Measurements from ENCODE around the gene HACD3.
"Not testable (repeated sequence)": the region's sequence is repeated elsewhere in the genome, so short reads cannot be mapped to it uniquely, and the experiment has no call there.

Gene HACD3

DNA sequence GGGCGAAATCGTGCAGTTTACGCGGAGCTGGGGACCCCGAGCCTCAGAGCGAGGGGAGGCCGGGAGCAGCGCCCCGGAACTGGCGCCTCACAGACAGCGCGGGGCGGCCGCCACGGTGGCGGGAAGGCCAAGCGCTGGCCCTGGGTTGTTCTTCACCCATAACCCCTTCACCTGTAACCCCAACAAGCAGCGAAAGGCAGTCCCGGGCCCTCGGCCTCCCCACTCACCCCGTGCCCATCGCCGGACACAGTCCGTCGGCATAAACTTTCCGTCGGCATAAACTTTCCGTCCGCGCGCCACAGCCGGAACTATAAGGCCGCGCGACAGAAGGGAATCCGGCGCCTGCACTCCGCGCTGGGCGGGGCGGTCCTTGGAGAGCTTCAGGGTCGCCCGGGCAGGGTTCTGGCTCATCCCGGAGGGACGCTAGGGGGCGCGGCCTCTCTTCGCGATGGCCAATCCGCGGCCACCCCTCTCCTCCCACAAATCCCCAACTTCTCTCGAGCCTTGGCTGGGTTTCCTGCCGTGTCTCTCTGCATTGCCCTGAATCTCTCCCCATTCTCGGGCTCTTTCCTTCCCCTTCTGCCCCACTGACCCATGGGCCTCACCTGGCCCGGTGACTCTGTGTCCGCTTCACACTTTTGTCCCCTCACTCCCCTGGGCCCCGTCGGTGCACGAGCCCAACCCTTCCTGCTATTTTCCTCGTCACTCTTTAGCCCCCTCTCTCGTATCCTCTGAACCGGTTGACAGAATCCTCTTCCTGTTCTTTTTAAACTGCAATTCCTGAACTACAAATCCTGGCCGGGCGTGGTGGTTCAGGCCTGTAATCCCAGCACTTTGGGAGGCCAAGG lies 80.8 kb downstream of the HACD3 start, which contains the start of gene INTS14:
Gene INTS14, minus strand, starts transcription at position 261 of the 848 bp plus-strand sequence. CDS start 3,751 bp downstream, outside the sequence.
- peak; percentile 84 for DNase-seq (ENCODE audit: extremely low read depth, low read depth)
- peak; percentile 41 for TF ChIP-seq CTCF (IDR thresholded peaks at IDR 0.05; ENCODE audit: low read depth, low read length, missing control alignments)
- H3K4me3 ChIP-seq (replicated peaks; ENCODE audit: low read depth, low read length): peak within 1 kb of the TSS; percentile 76

GRCh38 chr15:65611888-65612615 lies 81.8 kb downstream of the HACD3 start:
- H3K4me3 ChIP-seq (replicated peaks; ENCODE audit: low read depth, low read length): peak overlapping the region; percentile 76
- DNase-seq (ENCODE audit: extremely low read depth, low read depth): no peak
- no peak for TF ChIP-seq CTCF (IDR thresholded peaks at IDR 0.05; ENCODE audit: low read depth, low read length, missing control alignments)

- H3K4me3 ChIP-seq (replicated peaks; ENCODE audit: low read depth, low read length): no peak overlapping the region
- DNase-seq (ENCODE audit: extremely low read depth, low read depth): no peak
- no peak for TF ChIP-seq CTCF (IDR thresholded peaks at IDR 0.05; ENCODE audit: low read depth, low read length, missing control alignments)
Measured at GRCh38 chr15:65612616-65612946, 82.3 kb downstream of the HACD3 start.

GRCh38 chr15:65612949-65613744 lies 82.9 kb downstream of the HACD3 start:
- no peak overlapping the region for H3K4me3 ChIP-seq (replicated peaks; ENCODE audit: low read depth, low read length)
- TF ChIP-seq CTCF (IDR thresholded peaks at IDR 0.05; ENCODE audit: low read depth, low read length, missing control alignments): no peak

GRCh38 chr15:65615887-65616286 lies 85.6 kb downstream of the HACD3 start:
- not testable (repeated sequence) for DNase-seq (ENCODE audit: extremely low read depth, low read depth); H3K4me3 ChIP-seq (replicated peaks; ENCODE audit: low read depth, low read length)

More at GRCh38 chr15:65612949-65613744, 82.9 kb downstream of the HACD3 start:
- no peak for DNase-seq (ENCODE audit: extremely low read depth, low read depth)

DNA sequence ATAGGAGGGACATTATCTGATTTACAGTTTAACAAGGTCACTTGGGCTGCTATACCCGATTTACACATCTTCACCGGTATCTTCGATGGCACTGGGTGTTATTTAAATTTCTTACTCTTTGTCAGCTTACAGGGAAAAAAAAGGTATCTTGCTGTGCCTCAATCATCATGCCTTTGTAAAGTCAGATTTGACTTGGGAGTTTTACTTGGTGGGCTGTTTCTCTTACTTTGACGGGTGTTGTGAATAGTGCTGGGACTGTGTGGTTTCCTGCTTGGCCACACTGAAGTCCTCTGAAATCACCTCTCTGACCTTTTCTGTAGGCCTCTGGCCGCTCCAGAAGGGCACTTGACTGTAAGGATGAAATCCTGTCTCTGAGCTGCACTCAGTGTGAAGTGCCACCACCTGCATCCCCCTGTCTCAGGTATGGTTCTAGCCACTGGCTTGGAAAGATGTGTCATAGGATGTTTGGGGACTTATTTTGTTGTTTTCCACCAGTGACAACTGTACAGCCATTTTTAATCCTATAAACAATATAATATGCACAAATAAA lies 88.4 kb downstream of the HACD3 start:
- H3K4me3 ChIP-seq (replicated peaks; ENCODE audit: low read depth, low read length): no peak overlapping the region
- DNase-seq (ENCODE audit: extremely low read depth, low read depth): no peak
- no peak for TF ChIP-seq CTCF (IDR thresholded peaks at IDR 0.05; ENCODE audit: low read depth, low read length, missing control alignments)
